Kidney (tissue), 14 donors: ENCODE measurements around the gene EPHA6. TPM values are rescaled to one million over a fixed set of nuclear protein-coding genes. Genes with fewer than 3 reads are reported as not detected.

Experiments used
- DNase-seq, 5 donors: peaks; one replicate each; pipeline ENCODE4 v3.0.0-alpha.2; 2013 to 2020
- FAIRE-seq: peaks from 2 replicates; lab custom pipeline; 2012; peaks lifted over from hg19 to GRCh38; lab: Jason Lieb, UNC
- H3K27ac ChIP-seq, 2 donors: one replicate each; pipeline ENCODE4 v1.7.0; 2013; ENCODE audit warnings: low read depth in 2 of 2, low read length in 2 of 2, inconsistent platforms in 1 of 2
- H3K27me3 ChIP-seq: one replicate; pipeline ENCODE4 v1.7.1; 2013; ENCODE audit warnings: low read length, inconsistent platforms; ENCODE audit not compliant: control insufficient read depth, insufficient read depth
- H3K36me3 ChIP-seq, 3 donors: one replicate each; pipeline versions ENCODE4 v1.7.0 to v1.7.1; 2013; ENCODE audit warnings: low read length in 3 of 3, control low read depth in 1 of 3, inconsistent platforms in 1 of 3; ENCODE audit not compliant: insufficient read depth in 3 of 3, control insufficient read depth in 2 of 3
- H3K4me1 ChIP-seq, 3 donors: one replicate each; pipeline versions ENCODE4 v1.7.0 to v1.7.1; 2013; ENCODE audit warnings: low read length in 3 of 3, inconsistent platforms in 1 of 3, low read depth in 1 of 3; ENCODE audit not compliant: control insufficient read depth in 2 of 3, insufficient read depth in 2 of 3
- H3K4me3 ChIP-seq, 3 donors: one replicate each; pipeline versions ENCODE4 v1.7.0 to v1.8.1; 2013; ENCODE audit warnings: low read length in 3 of 3, control low read depth in 1 of 3, inconsistent platforms in 1 of 3
- H3K9ac ChIP-seq, 3 donors: one replicate each; pipeline versions ENCODE4 v1.7.0 to v1.7.1; 2013; ENCODE audit warnings: low read length in 3 of 3, control low read depth in 1 of 3, inconsistent platforms in 1 of 3
- H3K9me3 ChIP-seq, 3 donors: one replicate each; pipeline versions ENCODE4 v1.7.0 to v1.7.1; 2013; ENCODE audit warnings: low read length in 3 of 3, control low read depth in 1 of 3, inconsistent platforms in 1 of 3; ENCODE audit not compliant: control insufficient read depth in 2 of 3, insufficient read depth in 1 of 3
- intact Hi-C: fragments of 100-400 bp; cut with DNase I; formaldehyde crosslinking; loops from one replicate; pipeline ENCODE4 v1.11.1; 2022
- polyA plus RNA-seq: library from polyadenylated mRNA; stranded (reverse); fragments of 350-450 nt; fragmentation: Illumina TruSeq; extraction: RNeasy Lipid Tissue Mini Kit (QIAGEN cat#74804); gene quantifications from one replicate; pipeline ENCODE4 v1.2.3, GENCODE V29; 2014; ENCODE audit warnings: low read depth, low replicate concordance; ENCODE audit not compliant: insufficient read depth
- total RNA-seq: library from RNA; stranded (reverse); fragmentation: NEBNext Ultra II Directional; extraction: Animal tissue kit (Norgen Biotek cat#: 25700); gene quantifications from one replicate; pipeline ENCODE4 v1.2.1, GENCODE V29; 2021
- TF ChIP-seq, protein P1 (sequence below): IDR thresholded peaks from 3 replicates; pipeline ENCODE4 v1.5.1; 2012; ENCODE audit warnings: mild to moderate bottlenecking, moderate library complexity, borderline replicate concordance; ENCODE audit not compliant: insufficient read depth; ENCODE audit errors: extremely low read depth
- donor health status: control.
- donor health status: control.
- donor health status: control.
- donor health status: control.
- donor health status: control.
- donor health status: DM: yes; HTN: yes; CAD: no.
- donor health status: Normal renal cell carcinoma (clear cell type).

The EPHA6 gene
- total and polyA plus RNA-seq, 2 donors from 2014 or later: 0.66 TPM; not detected in 1

DNA sequence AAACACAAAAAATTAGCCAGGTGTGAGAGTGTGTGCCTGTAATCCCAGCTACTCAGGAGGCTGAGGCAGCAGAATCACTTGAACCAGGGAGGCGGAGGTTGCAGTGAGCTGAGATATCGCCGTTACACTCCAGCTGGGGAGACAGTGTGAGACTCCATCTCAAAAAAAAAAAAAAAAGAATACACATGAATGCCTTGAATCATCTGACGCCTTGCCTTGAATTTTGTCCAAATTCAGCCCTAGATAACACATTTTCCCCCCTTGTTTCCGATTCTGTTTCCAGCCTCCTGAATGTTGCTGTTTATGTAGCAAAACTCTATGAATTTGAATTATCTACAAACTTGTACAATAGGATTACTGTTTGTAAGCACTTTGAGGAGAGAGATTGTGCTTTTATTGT lies 851.5 kb downstream of the EPHA6 start:
- Histone ChIP-seq H3K4me3 (no peak overlapping the region), H3K27ac (no peak overlapping the region), H3K27me3 (no peaks in the 10 kb centered on the region), H3K9me3 (no peaks in the 10 kb centered on the region), H3K9ac (no peak overlapping the region), H3K4me1 (no peaks in the 10 kb centered on the region), H3K36me3 (no peaks in the 10 kb centered on the region)
- intact Hi-C loops: no loop called here
- FAIRE-seq (no peak), DNase-seq (no peak)
- TF ChIP-seq, protein P1, sequence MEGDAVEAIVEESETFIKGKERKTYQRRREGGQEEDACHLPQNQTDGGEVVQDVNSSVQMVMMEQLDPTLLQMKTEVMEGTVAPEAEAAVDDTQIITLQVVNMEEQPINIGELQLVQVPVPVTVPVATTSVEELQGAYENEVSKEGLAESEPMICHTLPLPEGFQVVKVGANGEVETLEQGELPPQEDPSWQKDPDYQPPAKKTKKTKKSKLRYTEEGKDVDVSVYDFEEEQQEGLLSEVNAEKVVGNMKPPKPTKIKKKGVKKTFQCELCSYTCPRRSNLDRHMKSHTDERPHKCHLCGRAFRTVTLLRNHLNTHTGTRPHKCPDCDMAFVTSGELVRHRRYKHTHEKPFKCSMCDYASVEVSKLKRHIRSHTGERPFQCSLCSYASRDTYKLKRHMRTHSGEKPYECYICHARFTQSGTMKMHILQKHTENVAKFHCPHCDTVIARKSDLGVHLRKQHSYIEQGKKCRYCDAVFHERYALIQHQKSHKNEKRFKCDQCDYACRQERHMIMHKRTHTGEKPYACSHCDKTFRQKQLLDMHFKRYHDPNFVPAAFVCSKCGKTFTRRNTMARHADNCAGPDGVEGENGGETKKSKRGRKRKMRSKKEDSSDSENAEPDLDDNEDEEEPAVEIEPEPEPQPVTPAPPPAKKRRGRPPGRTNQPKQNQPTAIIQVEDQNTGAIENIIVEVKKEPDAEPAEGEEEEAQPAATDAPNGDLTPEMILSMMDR: no peak

DNA sequence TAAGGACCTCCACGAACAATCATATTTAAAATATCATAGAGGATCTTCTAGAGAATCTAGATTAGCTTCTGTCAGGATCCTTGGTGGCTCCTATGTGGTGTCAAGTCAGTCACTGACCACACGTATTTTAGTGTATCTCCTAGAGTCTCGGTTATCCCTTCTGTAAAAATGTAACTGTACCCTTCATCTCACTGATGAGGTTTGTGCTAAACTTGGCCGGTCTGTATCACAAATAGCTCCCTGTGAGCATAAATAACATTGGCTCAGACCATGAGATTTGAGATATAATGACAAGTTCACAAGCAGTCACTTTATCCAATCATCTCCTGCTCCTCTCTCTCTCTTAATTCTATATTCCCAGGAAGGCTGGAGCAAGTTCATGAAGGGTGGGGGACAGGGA lies 856.6 kb downstream of the EPHA6 start:
- intact Hi-C loops: no loop called here
- TF ChIP-seq, protein P1: no peak
- Histone ChIP-seq H3K27me3 (no peaks in the 10 kb centered on the region), H3K27ac (no peak overlapping the region), H3K9me3 (no peaks in the 10 kb centered on the region), H3K4me3 (no peak overlapping the region), H3K36me3 (no peaks in the 10 kb centered on the region), H3K9ac (no peak overlapping the region), H3K4me1 (no peaks in the 10 kb centered on the region)
- no peak for DNase-seq
- no peak for FAIRE-seq

DNA sequence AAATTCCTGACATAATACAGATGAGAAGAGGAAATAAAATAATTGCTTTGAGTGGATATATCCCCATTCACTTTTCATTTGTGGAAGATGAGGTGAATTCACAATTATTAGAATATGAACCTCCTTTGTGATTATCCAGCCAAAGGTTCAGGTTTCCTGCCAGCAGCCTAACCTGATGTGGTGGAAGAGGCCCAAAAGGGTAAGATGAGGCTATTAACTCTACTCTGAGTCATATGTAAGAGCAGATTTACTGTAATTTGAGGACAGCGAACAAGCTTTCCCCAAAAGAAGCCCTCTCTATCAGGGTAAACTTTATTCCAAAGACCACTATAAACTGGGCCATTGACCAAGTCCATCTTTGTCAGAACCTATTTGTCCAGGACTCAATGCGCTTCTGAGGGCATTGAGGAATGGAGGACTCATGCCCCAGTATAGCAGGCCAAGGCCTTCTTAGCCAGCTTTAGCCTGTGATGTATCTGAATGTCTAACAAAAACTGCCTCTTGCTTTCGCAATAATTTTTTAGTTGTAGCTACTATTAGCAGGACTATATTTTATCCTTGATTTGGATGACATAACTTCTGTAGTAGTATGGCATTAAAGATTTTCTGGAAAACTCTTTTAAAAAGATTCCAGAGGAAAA lies 859.1 kb downstream of the EPHA6 start:
- H3K27me3 ChIP-seq: no peaks in the 10 kb centered on the region
- no peaks in the 10 kb centered on the region for H3K36me3 ChIP-seq
- no peak overlapping the region for H3K9ac ChIP-seq
- H3K9me3 ChIP-seq: no peaks in the 10 kb centered on the region
- no peaks in the 10 kb centered on the region for H3K4me1 ChIP-seq
- no peak for DNase-seq
- intact Hi-C loops: no loop called here
- no peak overlapping the region for H3K4me3 ChIP-seq
- FAIRE-seq: no peak
- TF ChIP-seq, protein P1: no peak
- H3K27ac ChIP-seq: no peak overlapping the region

DNA sequence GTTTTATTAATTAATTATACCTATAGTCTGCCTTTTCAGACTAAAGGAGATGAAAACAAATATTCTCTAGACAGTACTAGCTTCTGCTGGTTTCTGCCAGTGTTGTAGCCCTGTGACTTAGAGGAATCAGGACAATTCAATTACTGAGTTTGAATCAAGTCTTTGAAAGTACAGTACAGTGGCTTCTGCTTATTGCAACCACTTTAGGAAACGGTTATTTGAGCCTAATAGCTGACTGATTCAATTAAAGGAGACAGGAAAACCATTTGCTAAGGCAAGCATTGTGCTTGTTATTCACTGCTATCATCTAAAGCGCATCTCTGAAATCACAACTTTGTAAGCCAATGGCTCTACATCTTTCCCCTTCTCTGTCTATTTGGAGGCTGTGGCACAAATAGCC lies 860.1 kb downstream of the EPHA6 start:
- H3K9ac ChIP-seq: no peak overlapping the region
- no peak for FAIRE-seq
- H3K27me3 ChIP-seq: no peaks in the 10 kb centered on the region
- no peaks in the 10 kb centered on the region for H3K4me1 ChIP-seq
- no peaks in the 10 kb centered on the region for H3K36me3 ChIP-seq
- DNase-seq: no peak
- TF ChIP-seq, protein P1: no peak
- H3K4me3 ChIP-seq: no peak overlapping the region
- no peak overlapping the region for H3K27ac ChIP-seq
- no peaks in the 10 kb centered on the region for H3K9me3 ChIP-seq
- intact Hi-C loops: no loop called here
